Endodermal cell (in vitro differentiated cells): Measurements from ENCODE around the gene RPN2. TPM values are rescaled to one million over a fixed set of nuclear protein-coding genes. Genes with fewer than 3 reads are reported as not detected.

Experiments
- DNase-seq: peaks from one replicate; pipeline ENCODE4 v3.0.0-alpha.2; 2017
- H3K27ac ChIP-seq: 2 replicates; pipeline ENCODE4 v1.5.1; 2013; ENCODE audit warnings: mild to moderate bottlenecking, low read depth, low read length, moderate library complexity
- H3K27me3 ChIP-seq: 2 replicates; pipeline ENCODE4 v1.6.1; 2013; ENCODE audit warnings: mild to moderate bottlenecking, low read length, moderate library complexity; ENCODE audit not compliant: insufficient read depth, control insufficient read depth, poor library complexity, severe bottlenecking
- H3K36me3 ChIP-seq: 2 replicates; pipeline ENCODE4 v1.7.0; 2013; ENCODE audit warnings: mild to moderate bottlenecking, low read length, moderate library complexity; ENCODE audit not compliant: control insufficient read depth, insufficient read depth
- H3K4me1 ChIP-seq: one replicate; pipeline ENCODE4 v1.7.0; 2013; ENCODE audit warnings: low read length; ENCODE audit not compliant: control insufficient read depth, insufficient read depth
- H3K4me3 ChIP-seq: 2 replicates; pipeline ENCODE4 v1.5.1; 2013; ENCODE audit warnings: mild to moderate bottlenecking, low read length, moderate library complexity
- H3K9ac ChIP-seq: 2 replicates; pipeline ENCODE4 v1.6.1; 2013; ENCODE audit warnings: mild to moderate bottlenecking, low read length, moderate library complexity; ENCODE audit not compliant: poor library complexity, severe bottlenecking; ENCODE audit errors: extremely low read depth
- H3K9me3 ChIP-seq: 2 replicates; pipeline ENCODE4 v1.6.1; 2013; ENCODE audit warnings: mild to moderate bottlenecking, low read length, moderate library complexity; ENCODE audit not compliant: control insufficient read depth
- H3K27ac Mint-ChIP-seq: 2 replicates; pipeline ENCODE4 v1.8.0; 2020; ENCODE audit warnings: mixed read lengths
- H3K27me3 Mint-ChIP-seq: 2 replicates; pipeline ENCODE4 v1.8.0; 2021; ENCODE audit warnings: mild to moderate bottlenecking, mixed read lengths; ENCODE audit not compliant: insufficient read depth
- H3K36me3 Mint-ChIP-seq: 2 replicates; pipeline ENCODE4 v1.8.0; 2020; ENCODE audit warnings: low read depth, mixed read lengths
- H3K4me1 Mint-ChIP-seq: 2 replicates; pipeline ENCODE4 v1.8.0; 2020; ENCODE audit warnings: mixed read lengths
- H3K4me3 Mint-ChIP-seq: 2 replicates; pipeline ENCODE4 v1.8.0; 2020; ENCODE audit warnings: mild to moderate bottlenecking, moderate library complexity, mixed read lengths
- H3K9me3 Mint-ChIP-seq: 2 replicates; pipeline ENCODE4 v1.8.0; 2020; ENCODE audit warnings: mild to moderate bottlenecking, mixed read lengths
- CTCF ChIP-seq: fragments of 200-600 bp; sonication (generic); conservative IDR thresholded peaks from 2 replicates; pipeline ENCODE4 v1.5.0; 2021; ENCODE audit warnings: antibody characterized with exemption, mild to moderate bottlenecking
- WGBS, 2 experiments: methylation state at CpG; one replicate each; pipeline versions ENCODE4 v1.1.5 to v1.1.7; 2013; ENCODE audit warnings: missing lambda C conversion rate in 2 of 2, mixed read lengths in 1 of 2; ENCODE audit not compliant: insufficient coverage in 1 of 2, insufficient read length in 1 of 2; 5-methylcytosine and 5-hydroxymethylcytosine counted together
- total RNA-seq, 2 donors: library from RNA; stranded (reverse); fragmentation: NEBNext Ultra II Directional in 1 of 2; extraction: Animal tissue kit (Norgen Biotek cat#: 25700) in 1 of 2; gene quantifications; 2 replicates in 1 of 2; 3 replicates in 1 of 2; pipeline ENCODE4 v1.2.1, GENCODE V29; 2021

RPN2 gene
- total RNA-seq, 2 donors from 2014 or later = 230 to 242 TPM

GRCh38 chr20:37202267-37202943 is 23.3 kb downstream of the RPN2 start:
- Mint-ChIP-seq H3K36me3 (peaks cover 70% of the 10 kb centered on the region), H3K4me3 (no peak overlapping the region), H3K4me1 (no peaks in the 10 kb centered on the region), H3K27me3 (no peaks in the 10 kb centered on the region), H3K27ac (peak overlapping the region; percentile 64), H3K9me3 (no peaks in the 10 kb centered on the region)
- 87 to 100% methylated on average over 4 to 6 of the region's 6 CpGs for WGBS, 2 experiments
- H3K9me3 ChIP-seq = no peaks in the 10 kb centered on the region
- H3K9ac ChIP-seq = no peak overlapping the region
- peak overlapping the region; percentile 33 for H3K27ac ChIP-seq
- H3K27me3 ChIP-seq = no peaks in the 10 kb centered on the region
- DNase-seq = peak; percentile 71
- peaks cover 97% of the 10 kb centered on the region for H3K36me3 ChIP-seq
- no peaks in the 10 kb centered on the region for H3K4me1 ChIP-seq
- TF ChIP-seq CTCF = peak; percentile 88
- no peak overlapping the region for H3K4me3 ChIP-seq

- 92 to 100% methylated on average over 2 to 3 of the region's 3 CpGs for WGBS, 2 experiments
These were observed 24.9 kb downstream of the RPN2 start for GRCh38 chr20:37204056-37204455.

GRCh38 chr20:37205130-37205529 is 26.0 kb downstream of the RPN2 start:
- H3K36me3 ChIP-seq = peaks cover 100% of the 10 kb centered on the region
- H3K4me1 Mint-ChIP-seq = no peaks in the 10 kb centered on the region
- no peak for TF ChIP-seq CTCF

More at GRCh38 chr20:37204056-37204455, 24.9 kb downstream of the RPN2 start:
- Mint-ChIP-seq H3K4me3 (no peak overlapping the region), H3K4me1 (no peaks in the 10 kb centered on the region), H3K9me3 (no peaks in the 10 kb centered on the region), H3K27me3 (no peaks in the 10 kb centered on the region), H3K27ac (no peak overlapping the region), H3K36me3 (peaks cover 72% of the 10 kb centered on the region)
- no peaks in the 10 kb centered on the region for H3K27me3 ChIP-seq
- no peak for DNase-seq
- no peaks in the 10 kb centered on the region for H3K4me1 ChIP-seq
- H3K9me3 ChIP-seq = no peaks in the 10 kb centered on the region
- H3K9ac ChIP-seq = no peak overlapping the region
- TF ChIP-seq CTCF = no peak
- H3K27ac ChIP-seq = peak overlapping the region; percentile 93
- H3K4me3 ChIP-seq = no peak overlapping the region
- peaks cover 98% of the 10 kb centered on the region for H3K36me3 ChIP-seq

More at GRCh38 chr20:37205130-37205529, 26.0 kb downstream of the RPN2 start:
- Histone ChIP-seq H3K27ac (peak overlapping the region; percentile 93), H3K9ac (no peak overlapping the region), H3K4me1 (no peaks in the 10 kb centered on the region), H3K9me3 (no peaks in the 10 kb centered on the region), H3K4me3 (no peak overlapping the region), H3K27me3 (no peaks in the 10 kb centered on the region)
- H3K27ac Mint-ChIP-seq = peak overlapping the region; percentile 19
- 86 to 92% methylated on average over 3 to 6 of the region's 6 CpGs for WGBS, 2 experiments
- H3K36me3 Mint-ChIP-seq = peaks cover 72% of the 10 kb centered on the region
- H3K9me3 Mint-ChIP-seq = no peaks in the 10 kb centered on the region
- no peaks in the 10 kb centered on the region for H3K27me3 Mint-ChIP-seq
- DNase-seq = no peak
- no peak overlapping the region for H3K4me3 Mint-ChIP-seq
